ENCODE measurements around the gene FASN. TPM values are rescaled to one million over a fixed set of nuclear protein-coding genes. Genes with fewer than 3 reads are reported as not detected.
A peak's percentile ranks its signal among the peaks of the same experiment; 100 is the strongest.
"Not testable (repeated sequence)": the region's sequence is repeated elsewhere in the genome, so short reads cannot be mapped to it uniquely, and the experiment has no call there.

Gene FASN
- total RNA-seq, 6 experiments from 2014 or later: 108 to 138 (median 112) TPM

- Mint-ChIP-seq H3K27ac (no peak overlapping the region), H3K36me3 (ENCODE audit: low read depth) (peaks cover 5% of the 10 kb centered on the region; the same call in 1 of the 2 replicates), H3K27me3 (ENCODE audit: insufficient read depth) (no peaks in the 10 kb centered on the region), H3K4me3 (no peak overlapping the region), H3K9me3 (no peaks in the 10 kb centered on the region), H3K4me1 (ENCODE audit: low read depth) (peaks cover 9% of the 10 kb centered on the region)
- no peak for TF ChIP-seq CTCF (IDR thresholded peaks at IDR 0.05)
- no peak for DNase-seq
Observed at GRCh38 chr17:82138511-82138992, 40.5 kb upstream of the FASN start.

- Mint-ChIP-seq H3K4me3 (peak overlapping the region; percentile 30; the same call in 1 of the 2 replicates), H3K4me1 (ENCODE audit: low read depth) (peaks cover 11% of the 10 kb centered on the region), H3K27ac (peak overlapping the region; percentile 84), H3K9me3 (no peaks in the 10 kb centered on the region), H3K27me3 (ENCODE audit: insufficient read depth) (no peaks in the 10 kb centered on the region), H3K36me3 (ENCODE audit: low read depth) (peaks cover 5% of the 10 kb centered on the region; the same call in 1 of the 2 replicates)
- no peak for TF ChIP-seq CTCF (IDR thresholded peaks at IDR 0.05)
- no peak for DNase-seq
Observed at GRCh38 chr17:82134101-82134500, 36.1 kb upstream of the FASN start.

GRCh38 chr17:82133166-82133953 lies 35.3 kb upstream of the FASN start:
- H3K27ac Mint-ChIP-seq: peak overlapping the region; percentile 84
- peak; percentile 71 for DNase-seq

GRCh38 chr17:82129095-82129494 lies 31.1 kb upstream of the FASN start:
- no peak for DNase-seq
- H3K27ac Mint-ChIP-seq: no peak overlapping the region
- no peak overlapping the region for H3K4me3 Mint-ChIP-seq
- H3K9me3 Mint-ChIP-seq: no peaks in the 10 kb centered on the region
- peak; percentile 38; the same call in 1 of the 2 replicates for TF ChIP-seq CTCF (IDR thresholded peaks at IDR 0.05)
- peaks cover 8% of the 10 kb centered on the region for H3K4me1 Mint-ChIP-seq (ENCODE audit: low read depth)
- H3K36me3 Mint-ChIP-seq (ENCODE audit: low read depth): peaks cover 17% of the 10 kb centered on the region
- H3K27me3 Mint-ChIP-seq (ENCODE audit: insufficient read depth): peaks cover 2% of the 10 kb centered on the region; the same call in 1 of the 2 replicates

More at GRCh38 chr17:82133166-82133953, 35.3 kb upstream of the FASN start:
- H3K9me3 Mint-ChIP-seq; H3K27me3 Mint-ChIP-seq (ENCODE audit: insufficient read depth); H3K36me3 Mint-ChIP-seq (ENCODE audit: low read depth): not testable (repeated sequence)
- Mint-ChIP-seq H3K4me1 (ENCODE audit: low read depth) (peaks cover 11% of the 10 kb centered on the region), H3K4me3 (peak overlapping the region; percentile 30; the same call in 1 of the 2 replicates)

GRCh38 chr17:82128287-82128686 lies 30.3 kb upstream of the FASN start:
- no peak overlapping the region for H3K27ac Mint-ChIP-seq
- H3K4me3 Mint-ChIP-seq: no peak overlapping the region
- peaks cover 2% of the 10 kb centered on the region; the same call in 1 of the 2 replicates for H3K27me3 Mint-ChIP-seq (ENCODE audit: insufficient read depth)
- no peaks in the 10 kb centered on the region for H3K9me3 Mint-ChIP-seq
- no peaks in the 10 kb centered on the region; the same call in 1 of the 2 replicates for H3K4me1 Mint-ChIP-seq (ENCODE audit: low read depth)
- no peak for DNase-seq
- TF ChIP-seq CTCF (IDR thresholded peaks at IDR 0.05): no peak
- peaks cover 14% of the 10 kb centered on the region; the same call in 1 of the 2 replicates for H3K36me3 Mint-ChIP-seq (ENCODE audit: low read depth)

GRCh38 chr17:82127704-82128103 lies 29.7 kb upstream of the FASN start:
- peaks cover 14% of the 10 kb centered on the region; the same call in 1 of the 2 replicates for H3K36me3 Mint-ChIP-seq (ENCODE audit: low read depth)
- no peak overlapping the region for H3K4me3 Mint-ChIP-seq
- no peaks in the 10 kb centered on the region for H3K9me3 Mint-ChIP-seq
- H3K27ac Mint-ChIP-seq: no peak overlapping the region
- DNase-seq: no peak
- H3K4me1 Mint-ChIP-seq (ENCODE audit: low read depth): no peaks in the 10 kb centered on the region
- H3K27me3 Mint-ChIP-seq (ENCODE audit: insufficient read depth): peaks cover 2% of the 10 kb centered on the region; the same call in 1 of the 2 replicates
- no peak for TF ChIP-seq CTCF (IDR thresholded peaks at IDR 0.05)

All from HFFc6 (cell line).